Measurements from ENCODE around the gene SLC30A10. TPM values are rescaled to one million over a fixed set of nuclear protein-coding genes. Genes with fewer than 3 reads are reported as not detected.

SLC30A10 gene
- total and polyA plus RNA-seq, 2 donors from 2014 or later: not detected

DNA sequence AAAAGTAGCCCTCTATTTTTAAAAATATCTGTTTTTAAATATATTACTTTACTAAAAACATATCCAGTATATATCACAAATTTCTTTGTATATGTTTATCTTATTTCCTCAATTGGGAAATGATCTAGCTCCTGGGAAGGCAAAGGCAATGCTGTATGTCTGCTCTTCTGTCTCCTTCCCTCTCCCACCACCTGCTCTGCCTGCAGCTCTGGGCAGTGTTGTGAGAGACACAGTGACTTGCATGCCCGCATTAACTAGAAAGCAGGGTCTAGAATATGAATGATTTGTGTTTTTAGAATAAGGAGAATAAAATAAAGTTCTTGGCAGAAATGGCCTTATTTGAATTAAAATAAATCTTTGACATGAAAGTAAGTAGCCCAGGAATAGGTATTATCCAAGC lies 11.1 kb downstream of the SLC30A10 start:
- DNase-seq: no peak
- intact Hi-C loops (cut with DNase I): no loop called here
- Histone ChIP-seq H3K27me3 (ENCODE audit: control insufficient read depth, insufficient read depth, low read length) (no peaks in the 10 kb centered on the region), H3K9me3 (ENCODE audit: control insufficient read depth in 2 of 3, insufficient read depth in 1 of 3, low read length in 3 of 3) (no peaks in the 10 kb centered on the region), H3K27ac (ENCODE audit: low read depth in 2 of 2, low read length in 2 of 2) (no peak overlapping the region), H3K4me1 (ENCODE audit: control insufficient read depth in 2 of 3, insufficient read depth in 2 of 3, low read depth in 1 of 3, low read length in 3 of 3) (no peaks in the 10 kb centered on the region), H3K9ac (ENCODE audit: low read length in 3 of 3) (no peak overlapping the region), H3K4me3 (ENCODE audit: low read length in 3 of 3) (no peak overlapping the region), H3K36me3 (ENCODE audit: control insufficient read depth in 2 of 3, insufficient read depth in 3 of 3, low read length in 3 of 3) (no peaks in the 10 kb centered on the region)
- no peak for FAIRE-seq
- TF ChIP-seq, protein P1, sequence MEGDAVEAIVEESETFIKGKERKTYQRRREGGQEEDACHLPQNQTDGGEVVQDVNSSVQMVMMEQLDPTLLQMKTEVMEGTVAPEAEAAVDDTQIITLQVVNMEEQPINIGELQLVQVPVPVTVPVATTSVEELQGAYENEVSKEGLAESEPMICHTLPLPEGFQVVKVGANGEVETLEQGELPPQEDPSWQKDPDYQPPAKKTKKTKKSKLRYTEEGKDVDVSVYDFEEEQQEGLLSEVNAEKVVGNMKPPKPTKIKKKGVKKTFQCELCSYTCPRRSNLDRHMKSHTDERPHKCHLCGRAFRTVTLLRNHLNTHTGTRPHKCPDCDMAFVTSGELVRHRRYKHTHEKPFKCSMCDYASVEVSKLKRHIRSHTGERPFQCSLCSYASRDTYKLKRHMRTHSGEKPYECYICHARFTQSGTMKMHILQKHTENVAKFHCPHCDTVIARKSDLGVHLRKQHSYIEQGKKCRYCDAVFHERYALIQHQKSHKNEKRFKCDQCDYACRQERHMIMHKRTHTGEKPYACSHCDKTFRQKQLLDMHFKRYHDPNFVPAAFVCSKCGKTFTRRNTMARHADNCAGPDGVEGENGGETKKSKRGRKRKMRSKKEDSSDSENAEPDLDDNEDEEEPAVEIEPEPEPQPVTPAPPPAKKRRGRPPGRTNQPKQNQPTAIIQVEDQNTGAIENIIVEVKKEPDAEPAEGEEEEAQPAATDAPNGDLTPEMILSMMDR (IDR thresholded peaks at IDR 0.05; ENCODE audit: borderline replicate concordance, extremely low read depth, insufficient read depth): no peak

DNA sequence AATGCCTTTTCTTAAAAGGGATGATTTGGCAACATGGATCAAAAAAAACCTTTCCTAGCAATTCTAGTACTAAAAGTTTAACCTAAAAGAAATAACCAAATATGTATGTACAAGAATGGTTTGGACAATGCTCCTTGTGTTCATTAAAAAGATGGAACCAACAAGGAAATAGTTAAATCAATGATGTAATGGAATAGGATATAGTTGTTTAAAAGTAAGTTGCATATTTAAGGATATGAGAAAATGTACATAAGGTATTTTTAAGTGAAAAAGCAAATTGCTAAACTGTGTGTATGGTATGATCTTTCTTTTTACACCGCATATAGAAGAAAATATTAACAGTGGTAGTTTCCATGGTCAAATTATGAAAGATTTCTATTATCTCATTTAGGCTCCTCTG lies 12.1 kb downstream of the SLC30A10 start:
- H3K4me1 ChIP-seq (ENCODE audit: control insufficient read depth in 2 of 3, insufficient read depth in 2 of 3, low read depth in 1 of 3, low read length in 3 of 3): no peaks in the 10 kb centered on the region
- no peaks in the 10 kb centered on the region for H3K9me3 ChIP-seq (ENCODE audit: control insufficient read depth in 2 of 3, insufficient read depth in 1 of 3, low read length in 3 of 3)
- no peaks in the 10 kb centered on the region for H3K27me3 ChIP-seq (ENCODE audit: control insufficient read depth, insufficient read depth, low read length)
- no peak overlapping the region for H3K4me3 ChIP-seq (ENCODE audit: low read length in 3 of 3)
- TF ChIP-seq, protein P1 (IDR thresholded peaks at IDR 0.05; ENCODE audit: borderline replicate concordance, extremely low read depth, insufficient read depth): no peak
- FAIRE-seq: no peak
- no peaks in the 10 kb centered on the region for H3K36me3 ChIP-seq (ENCODE audit: control insufficient read depth in 2 of 3, insufficient read depth in 3 of 3, low read length in 3 of 3)
- H3K9ac ChIP-seq (ENCODE audit: low read length in 3 of 3): no peak overlapping the region
- intact Hi-C loops (cut with DNase I): no loop called here
- no peak overlapping the region for H3K27ac ChIP-seq (ENCODE audit: low read depth in 2 of 2, low read length in 2 of 2)
- DNase-seq: no peak

DNA sequence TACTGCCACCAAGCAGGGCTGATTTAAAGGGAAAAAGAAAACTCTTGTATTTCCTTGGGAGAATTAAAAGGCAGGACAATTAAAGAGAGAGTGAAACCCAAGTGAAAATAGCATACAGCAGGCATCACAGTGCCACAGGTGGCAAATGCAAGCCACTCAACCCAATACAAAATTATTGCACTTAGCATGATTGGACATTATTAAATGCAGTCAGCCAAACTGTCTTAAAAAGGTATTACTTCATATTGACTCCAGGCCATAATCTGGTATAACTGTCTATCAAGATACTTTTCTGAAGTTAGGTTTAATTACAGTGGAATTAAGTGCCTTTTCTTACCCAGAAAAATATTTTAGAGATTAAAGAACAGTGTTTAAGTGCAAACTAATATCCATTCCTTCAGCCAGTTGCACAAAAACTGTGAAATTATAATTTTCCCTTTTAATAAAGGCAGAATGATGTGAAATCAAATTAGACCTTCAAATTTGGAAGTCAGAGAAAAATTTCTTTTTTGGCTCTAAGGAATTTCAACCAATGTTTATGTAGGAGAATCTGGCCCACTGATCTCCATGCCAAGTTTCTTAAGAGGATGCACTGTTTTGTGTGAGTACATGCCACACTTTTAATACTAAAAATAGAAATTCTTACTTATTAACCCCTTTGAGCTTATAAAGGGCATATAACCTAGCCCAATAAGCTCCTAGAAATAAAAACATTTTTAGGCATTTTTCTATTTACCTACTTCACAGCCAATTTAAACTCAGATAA lies 15.2 kb downstream of the SLC30A10 start:
- Histone ChIP-seq H3K36me3 (ENCODE audit: control insufficient read depth in 2 of 3, insufficient read depth in 3 of 3, low read length in 3 of 3) (no peaks in the 10 kb centered on the region), H3K4me1 (ENCODE audit: control insufficient read depth in 2 of 3, insufficient read depth in 2 of 3, low read depth in 1 of 3, low read length in 3 of 3) (no peaks in the 10 kb centered on the region), H3K9ac (ENCODE audit: low read length in 3 of 3) (no peak overlapping the region), H3K27me3 (ENCODE audit: control insufficient read depth, insufficient read depth, low read length) (no peaks in the 10 kb centered on the region), H3K4me3 (ENCODE audit: low read length in 3 of 3) (no peak overlapping the region), H3K9me3 (ENCODE audit: control insufficient read depth in 2 of 3, insufficient read depth in 1 of 3, low read length in 3 of 3) (no peaks in the 10 kb centered on the region), H3K27ac (ENCODE audit: low read depth in 2 of 2, low read length in 2 of 2) (no peak overlapping the region)
- intact Hi-C loops (cut with DNase I): no loop called here
- FAIRE-seq (no peak), DNase-seq (no peak)
- TF ChIP-seq, protein P1 (IDR thresholded peaks at IDR 0.05; ENCODE audit: borderline replicate concordance, extremely low read depth, insufficient read depth): no peak
